ENCODE measurements around the gene EDNRA.
"Not testable (repeated sequence)": the region's sequence is repeated elsewhere in the genome, so short reads cannot be mapped to it uniquely, and the experiment has no call there.

EDNRA gene

DNA sequence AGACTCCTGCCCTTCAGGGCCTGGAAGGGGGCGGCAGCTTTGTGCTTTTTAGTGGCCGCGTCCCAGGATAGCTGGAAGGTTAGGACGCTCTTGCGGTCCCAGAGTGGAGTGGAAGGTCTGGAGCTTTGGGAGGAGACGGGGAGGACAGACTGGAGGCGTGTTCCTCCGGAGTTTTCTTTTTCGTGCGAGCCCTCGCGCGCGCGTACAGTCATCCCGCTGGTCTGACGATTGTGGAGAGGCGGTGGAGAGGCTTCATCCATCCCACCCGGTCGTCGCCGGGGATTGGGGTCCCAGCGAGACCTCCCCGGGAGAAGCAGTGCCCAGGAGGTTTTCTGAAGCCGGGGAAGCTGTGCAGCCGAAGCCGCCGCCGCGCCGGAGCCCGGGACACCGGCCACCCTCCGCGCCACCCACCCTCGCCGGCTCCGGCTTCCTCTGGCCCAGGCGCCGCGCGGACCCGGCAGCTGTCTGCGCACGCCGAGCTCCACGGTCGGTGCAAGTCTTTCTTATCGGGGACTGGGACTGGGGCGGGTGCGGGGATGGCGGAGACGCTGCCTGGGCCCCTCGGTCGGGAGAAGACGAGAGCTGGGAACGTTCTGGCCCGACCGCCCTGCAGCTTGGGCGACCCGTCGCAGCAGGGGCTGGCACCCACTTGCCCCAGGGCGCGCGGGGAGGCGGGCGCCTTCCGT, at the start of gene EDNRA:
Gene EDNRA (plus strand): TSS at position 207 of the 686 bp plus-strand sequence. CDS start 4,585 bp downstream, outside the sequence.
- FAIRE-seq = no peak

DNA sequence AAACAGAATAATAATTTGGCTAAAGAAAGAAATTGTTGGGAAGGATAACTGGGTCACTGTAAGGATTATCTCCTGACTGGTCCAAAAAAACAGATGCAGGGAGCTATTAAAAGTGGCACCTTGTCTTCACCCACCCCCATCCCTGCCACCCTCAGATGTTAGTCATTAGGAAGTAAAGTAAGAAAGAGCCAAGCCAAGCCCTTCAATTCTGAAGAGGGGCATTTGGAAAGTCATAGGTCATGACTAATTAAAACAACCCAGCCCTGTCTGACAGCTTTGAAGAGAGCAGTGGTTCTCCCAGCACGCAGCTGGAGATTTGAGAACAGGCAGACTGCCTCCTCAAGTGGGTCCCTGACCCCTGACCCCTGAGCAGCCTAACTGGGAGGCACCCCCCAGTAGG, 46.5 kb upstream of the EDNRA start:
- not testable (repeated sequence) for FAIRE-seq

DNA sequence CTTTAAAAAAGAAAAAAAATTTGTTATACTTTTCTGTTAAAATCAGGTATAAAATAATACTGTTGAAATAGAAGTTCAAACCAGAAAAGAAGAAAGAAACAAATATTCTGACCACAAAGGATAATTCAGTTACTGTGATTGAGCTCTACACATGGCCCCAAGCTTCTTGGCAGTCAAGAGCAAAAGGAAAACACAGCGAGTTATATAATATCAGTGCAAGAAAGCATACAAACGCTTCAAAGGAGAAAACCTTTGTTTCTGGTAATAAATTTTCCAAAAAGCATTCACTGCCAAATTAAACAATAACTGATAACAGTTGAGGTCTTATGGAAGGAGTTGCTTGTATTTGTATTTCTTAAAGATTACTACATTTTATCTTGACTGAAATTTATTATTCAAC, 40.5 kb upstream of the EDNRA start:
- FAIRE-seq = no peak

DNA sequence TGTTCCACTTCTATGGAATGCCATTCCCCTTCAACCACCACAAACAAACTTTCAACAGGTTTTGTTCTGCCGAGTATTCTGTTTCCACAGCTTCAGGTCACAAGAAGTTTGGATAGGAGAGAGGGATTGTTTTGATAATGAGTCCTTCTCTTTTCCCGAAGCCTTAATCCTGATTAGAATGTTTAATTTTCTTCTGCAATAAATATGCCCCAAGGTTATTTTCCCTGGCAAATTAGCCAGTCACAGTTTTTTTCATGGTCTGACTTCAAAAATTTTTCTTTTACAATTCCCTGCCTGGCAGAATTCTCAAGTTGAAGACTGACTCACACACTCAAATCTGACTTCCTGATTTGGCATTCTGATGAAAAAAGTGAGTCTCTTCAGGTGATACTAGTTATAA, 33.1 kb upstream of the EDNRA start:
- no peak for FAIRE-seq

DNA sequence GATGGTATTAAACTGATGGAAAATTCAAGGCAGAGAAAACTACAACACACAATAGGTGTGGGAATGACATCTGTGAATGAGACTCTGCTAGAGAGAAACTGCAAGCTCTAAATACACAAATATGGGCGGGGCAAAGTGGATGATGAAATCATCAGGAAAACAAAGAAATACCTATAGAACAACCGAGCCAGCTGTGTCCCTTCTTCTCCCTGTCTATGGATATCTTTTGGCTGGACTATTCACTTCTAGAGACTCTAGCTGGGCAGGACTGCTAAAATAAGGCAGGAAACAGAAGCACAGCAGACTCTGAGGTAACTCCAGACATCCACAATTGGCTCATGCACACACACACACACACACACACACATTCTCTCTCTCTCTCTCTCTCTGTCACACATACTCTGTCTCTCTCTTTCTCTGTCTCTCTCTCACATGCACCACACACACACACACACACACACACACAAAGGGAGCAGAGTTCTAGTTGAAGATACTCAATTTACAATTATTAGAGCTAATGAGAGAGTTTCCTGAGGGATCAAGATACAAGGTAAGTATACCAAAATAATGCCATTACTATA, 27.2 kb upstream of the EDNRA start:
- FAIRE-seq = no peak

DNA sequence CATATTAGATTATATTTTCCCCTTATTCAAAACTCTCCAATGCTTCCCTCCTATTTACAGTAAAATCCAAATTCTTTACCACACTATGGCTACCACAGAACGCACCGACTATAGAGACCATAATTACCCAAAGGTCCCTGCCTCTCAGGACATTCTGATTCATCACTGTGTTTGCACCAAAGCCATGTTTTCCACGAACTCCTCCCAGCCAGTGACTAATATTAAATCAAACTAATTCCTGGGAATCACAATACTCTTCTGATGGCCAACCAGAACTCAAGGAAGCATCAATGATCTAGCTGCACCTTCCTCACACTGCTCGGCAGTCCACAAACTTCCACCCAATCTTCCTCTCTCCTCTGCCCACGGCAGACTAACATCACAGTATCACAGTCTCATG, 24.2 kb upstream of the EDNRA start:
- no peak for FAIRE-seq

DNA sequence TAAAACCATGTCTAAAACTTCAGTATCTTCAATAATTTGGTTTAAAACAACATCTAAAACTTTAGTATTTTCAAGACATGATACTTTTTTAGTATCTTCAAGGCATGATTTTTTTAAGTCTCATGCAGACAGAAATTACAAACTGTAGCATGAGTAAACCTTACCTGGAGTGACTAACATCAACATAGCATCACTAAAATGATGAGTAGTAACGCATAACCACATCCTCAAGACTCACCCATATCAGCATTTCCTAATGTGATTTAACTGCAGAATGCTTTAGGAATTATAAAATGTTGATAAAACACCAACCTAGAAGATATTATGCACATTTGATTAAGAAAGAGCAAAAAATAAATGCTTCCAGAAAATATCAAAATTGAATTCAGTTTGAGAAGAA, 19.7 kb upstream of the EDNRA start:
- no peak for FAIRE-seq

DNA sequence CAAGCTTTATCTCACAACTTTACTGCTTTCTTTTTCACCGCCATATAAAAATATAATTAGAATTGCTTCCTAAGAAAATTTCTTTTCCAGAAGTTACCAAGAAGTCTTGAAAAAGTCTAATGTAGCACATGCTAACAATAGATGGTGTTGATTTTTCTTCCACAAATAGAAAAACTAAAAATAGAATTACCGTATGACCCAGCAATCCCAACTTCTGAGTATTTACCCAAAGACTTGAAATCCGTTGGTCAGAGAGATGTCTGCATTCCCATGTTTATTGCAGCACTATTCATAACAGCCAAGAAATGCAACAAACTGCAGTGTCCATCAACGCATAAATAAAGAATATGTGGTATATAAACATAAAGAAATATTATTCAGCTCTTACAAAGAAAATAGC, 17.8 kb upstream of the EDNRA start:
- no peak for FAIRE-seq

DNA sequence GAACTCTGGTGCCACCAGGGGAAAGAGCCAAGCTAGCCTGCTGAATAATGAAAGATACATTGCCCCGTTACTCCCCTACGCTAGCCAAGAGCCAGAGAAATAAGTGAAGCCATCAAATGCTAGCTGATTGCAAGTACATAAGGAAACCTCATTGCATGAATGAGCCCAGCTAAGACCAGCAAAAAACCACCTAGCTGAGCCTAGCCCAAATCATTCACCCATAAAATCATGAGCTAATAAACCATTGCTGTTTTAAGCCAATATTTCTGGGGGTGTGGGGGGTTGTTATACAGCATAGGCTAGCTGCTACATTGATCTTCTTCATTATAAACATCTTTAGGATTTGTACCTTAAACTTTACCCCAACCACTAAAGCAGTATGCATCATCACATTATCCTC, 15.4 kb upstream of the EDNRA start:
- FAIRE-seq = no peak

DNA sequence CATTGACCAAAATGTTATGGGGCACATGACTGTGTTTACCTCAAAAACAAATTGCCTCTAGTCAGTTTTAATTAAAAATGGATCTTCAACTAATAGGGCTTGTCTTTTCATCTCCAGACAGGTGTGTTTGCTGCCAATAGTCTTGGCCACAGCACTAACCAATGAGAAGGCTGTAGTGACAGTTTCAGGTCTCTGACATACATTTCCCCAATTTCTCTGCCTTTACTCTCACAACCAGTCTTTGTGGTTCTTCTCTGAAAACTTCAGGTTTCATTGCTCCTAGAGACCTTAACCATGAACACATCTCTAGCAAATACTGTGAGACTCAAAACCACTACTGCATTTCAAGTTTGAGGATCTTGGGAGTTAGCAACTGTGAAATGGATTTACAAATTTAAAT, 3.5 kb upstream of the EDNRA start:
- no peak for FAIRE-seq

DNA sequence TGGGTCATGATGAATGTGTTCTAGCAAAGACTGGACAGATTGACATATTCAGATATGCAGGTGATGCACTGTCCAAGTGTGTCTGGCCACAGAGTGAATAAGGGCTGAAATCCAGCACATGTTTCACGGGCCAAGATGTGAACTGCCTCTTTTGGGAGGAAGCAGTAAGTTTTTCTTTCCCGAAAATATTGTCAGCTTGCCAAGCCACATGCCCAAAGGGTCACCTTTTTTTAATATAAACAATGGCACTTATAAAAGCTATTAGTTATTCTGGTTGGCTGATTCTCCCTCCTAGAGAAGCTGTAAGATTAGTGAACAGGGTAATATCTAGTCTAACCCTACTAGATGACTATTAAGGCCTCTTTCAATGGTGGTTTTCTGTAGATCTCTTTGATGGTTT, 1.5 kb upstream of the EDNRA start:
- FAIRE-seq = no peak

DNA sequence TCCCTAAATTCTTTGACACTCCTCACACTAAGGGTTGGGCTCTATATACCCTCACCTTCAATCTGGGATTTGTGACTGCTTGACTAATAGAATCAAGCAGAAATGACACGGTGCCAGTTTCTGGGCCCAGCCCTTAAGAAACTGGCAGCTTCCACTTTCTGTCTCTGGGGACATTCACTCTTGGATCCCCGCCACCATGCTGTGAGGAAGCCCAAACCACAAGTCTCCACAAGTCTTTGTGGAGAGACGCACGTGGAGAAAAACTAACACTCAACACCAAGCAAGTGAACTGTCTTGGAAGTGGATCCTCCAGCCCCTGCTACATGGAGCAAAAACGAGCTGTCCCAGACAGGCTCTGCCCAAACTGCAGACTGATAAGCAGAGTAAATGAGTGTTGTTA, 1.1 kb upstream of the EDNRA start:
- no peak for FAIRE-seq

DNA sequence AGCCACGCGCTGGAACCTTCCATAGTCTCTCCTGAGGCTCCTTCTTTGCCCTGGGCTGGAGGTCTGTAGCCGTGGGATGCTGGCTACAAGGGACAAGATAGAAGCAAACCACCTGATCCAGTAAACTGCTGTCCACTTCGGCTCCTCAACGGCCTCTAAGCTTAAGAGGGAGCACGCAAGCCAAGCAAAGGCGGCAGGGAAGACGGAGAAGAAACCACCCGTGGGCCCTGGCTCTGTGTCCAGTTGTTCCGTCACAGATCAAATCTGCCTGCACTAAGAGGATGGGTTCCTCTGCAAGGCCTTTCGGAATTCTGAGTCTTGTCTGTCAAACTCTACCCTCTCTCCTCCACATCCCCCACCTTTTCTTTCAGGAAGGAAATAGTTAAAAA, 401 bp upstream of the EDNRA start:
- no peak for FAIRE-seq

DNA sequence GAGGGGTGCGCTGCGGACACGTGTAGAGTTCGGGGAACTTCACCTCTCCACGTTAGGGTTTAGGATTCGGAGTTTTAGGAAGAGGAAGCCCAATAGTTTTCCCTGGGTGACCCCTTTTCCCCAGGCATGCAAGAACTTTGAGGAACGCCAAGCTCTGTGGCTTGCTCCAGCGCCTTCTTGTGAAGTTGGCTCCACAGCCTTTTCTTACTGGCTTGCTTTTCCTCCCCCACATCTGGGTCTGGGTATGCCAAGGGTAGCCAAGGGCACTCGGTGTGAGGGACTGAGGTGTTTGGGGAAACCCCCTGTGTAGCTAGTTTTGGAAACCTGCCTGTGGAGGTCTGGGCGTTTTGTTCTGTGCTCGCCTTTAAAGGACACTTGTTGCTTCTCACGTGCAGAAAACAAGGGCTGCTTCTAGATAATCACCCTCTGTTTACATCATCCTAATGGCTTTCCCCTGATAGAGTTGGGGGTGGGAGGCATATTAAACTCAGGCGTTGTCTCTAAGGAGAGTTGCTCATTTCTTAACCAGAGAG, 746 bp downstream of the EDNRA start:
- no peak for FAIRE-seq

DNA sequence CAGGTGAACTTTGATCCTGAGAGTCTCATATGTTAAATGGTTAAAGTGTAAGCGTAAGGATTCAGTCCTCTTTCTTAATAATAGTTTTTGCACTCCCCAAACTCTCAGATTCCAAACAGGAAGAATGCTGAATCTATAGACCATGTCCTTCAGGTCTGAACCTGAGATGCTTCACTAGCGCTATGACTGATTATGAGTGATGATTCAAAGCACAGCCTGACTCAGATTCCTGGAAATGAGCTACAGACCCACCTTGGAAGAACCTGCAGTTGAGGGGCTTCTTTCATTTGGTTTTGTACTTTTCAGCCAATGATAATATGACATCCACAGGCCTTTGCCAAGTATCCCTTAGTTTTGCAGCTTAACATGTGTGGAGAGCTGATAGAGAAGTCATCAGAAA, 1.4 kb downstream of the EDNRA start:
- FAIRE-seq = no peak

DNA sequence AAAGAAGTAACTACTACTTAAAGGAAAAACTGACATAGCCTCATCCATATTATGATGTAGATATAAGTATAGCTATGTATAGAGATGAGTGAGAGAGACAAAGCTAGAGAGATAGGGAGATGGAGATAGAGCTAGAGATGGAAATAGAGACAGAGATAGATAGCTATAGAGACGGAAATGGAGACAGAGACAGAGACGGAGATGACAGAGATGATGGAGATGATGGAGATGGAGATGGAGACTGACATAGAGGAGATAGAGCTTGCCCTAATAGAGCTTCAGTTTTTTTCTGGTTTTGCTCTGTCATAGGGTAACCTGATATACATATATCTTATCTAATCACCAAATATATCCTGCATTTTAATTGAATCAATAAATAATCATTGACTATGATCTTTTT, 4.3 kb downstream of the EDNRA start:
- no peak for FAIRE-seq

DNA sequence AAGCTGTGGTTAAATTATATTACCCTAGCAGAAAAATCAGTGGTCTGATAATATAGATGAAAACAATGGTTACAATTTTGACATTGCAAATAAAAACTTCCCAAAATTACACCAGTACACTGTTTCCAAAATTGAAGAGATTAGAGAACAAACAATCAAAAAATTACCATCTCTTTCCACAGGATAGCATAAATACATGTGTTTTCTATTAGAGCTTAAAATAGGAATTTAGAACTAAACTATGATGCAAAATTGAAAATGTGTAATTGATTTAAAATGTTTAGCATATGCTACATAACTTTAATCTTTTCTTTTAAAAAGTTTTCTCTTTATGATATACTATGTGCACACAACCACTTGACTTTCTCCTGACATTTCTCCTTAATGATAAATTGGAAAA, 6.7 kb downstream of the EDNRA start:
- no peak for FAIRE-seq

DNA sequence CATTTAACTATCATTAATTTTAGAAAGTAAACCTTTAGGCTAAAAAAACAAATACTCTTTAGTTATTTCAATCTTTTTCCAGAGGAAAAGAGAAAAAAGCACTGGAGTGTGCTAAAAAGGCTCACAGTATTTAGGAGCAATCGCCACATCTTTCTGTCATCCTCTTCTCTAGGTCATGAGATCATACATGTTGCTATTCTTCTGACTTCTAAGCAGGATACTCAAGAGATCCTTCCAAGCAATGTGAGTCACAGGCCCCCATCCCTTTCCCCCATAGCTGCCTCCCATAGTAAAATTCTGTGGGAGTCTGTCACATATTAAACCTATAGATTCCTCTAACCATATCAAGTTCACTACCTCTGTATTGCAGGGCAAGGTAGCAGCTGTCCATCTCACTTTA, 7.7 kb downstream of the EDNRA start:
- no peak for FAIRE-seq

DNA sequence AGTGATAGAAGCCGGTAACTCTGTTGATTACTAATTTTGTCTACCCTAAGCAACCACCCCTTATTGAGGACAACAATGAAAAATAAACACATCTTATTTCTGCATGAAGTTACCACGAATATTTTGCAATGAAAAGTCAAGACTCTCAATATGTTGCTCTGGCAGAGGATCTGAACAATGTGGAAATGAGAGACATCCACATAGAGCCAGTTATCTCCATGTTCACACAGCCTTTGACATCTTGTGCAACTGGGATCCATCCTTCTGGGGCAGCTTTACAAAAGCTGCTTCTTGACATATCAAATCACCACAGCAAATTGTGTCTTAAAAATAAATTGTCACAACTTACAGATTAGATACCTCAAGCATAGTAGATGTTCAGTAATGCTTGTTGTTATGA, 10.2 kb downstream of the EDNRA start:
- FAIRE-seq = no peak

DNA sequence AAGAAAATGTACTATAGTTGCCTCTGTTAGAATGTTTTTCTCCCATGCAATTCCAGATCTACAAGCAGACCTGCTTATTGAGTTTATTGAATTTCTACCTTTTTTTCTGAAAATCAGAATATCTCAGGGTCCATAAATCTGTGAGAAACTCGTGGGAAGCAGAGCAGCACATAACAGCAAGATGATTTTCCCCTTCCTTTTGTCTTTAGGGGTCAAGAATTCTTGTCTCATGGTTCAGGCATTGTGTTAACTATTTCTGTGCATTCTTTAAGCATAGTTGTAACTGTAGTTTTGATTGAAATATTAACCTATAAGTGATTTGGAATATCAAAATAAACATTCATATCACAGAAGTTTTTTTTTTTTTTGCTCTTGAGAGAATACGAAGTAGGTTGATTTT, 11.4 kb downstream of the EDNRA start:
- no peak for FAIRE-seq

DNA sequence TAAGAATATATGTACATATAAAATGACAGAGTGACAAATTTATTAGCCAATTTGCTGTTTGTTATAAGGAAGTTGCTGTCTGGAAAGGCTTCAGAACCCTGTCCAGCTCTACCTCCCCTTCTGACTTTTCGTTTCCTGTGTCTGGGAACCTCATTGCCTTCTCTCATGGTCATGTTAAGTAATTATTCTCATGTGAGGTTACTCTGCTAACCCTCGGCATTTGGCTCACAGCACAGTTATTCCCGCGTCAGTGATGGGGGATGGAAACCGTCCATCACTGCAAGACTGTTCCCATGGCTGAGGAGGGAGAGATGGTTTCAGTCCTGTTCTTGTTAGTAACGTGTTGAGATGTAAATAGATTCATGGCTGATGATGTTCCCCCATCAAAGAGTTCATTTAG, 11.9 kb downstream of the EDNRA start:
- no peak for FAIRE-seq

DNA sequence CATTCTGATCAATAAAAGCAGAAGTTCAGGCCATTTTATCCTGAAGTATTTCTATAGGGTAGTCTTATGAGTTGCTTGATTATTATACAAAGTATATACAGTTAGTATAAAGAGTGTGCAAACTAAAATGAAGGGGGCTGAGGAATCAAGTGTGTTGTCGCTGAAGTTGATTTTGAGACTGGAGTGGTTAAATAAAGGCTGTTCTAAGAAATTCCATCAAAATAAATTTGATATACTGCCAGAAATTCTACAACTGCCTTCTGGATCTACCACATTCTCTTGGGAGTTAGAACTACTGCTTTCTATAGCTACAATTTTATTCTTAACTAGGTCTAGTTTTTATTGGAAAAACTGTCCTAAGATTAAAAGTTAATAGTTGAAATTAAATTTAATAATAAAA, 12.4 kb downstream of the EDNRA start:
- no peak for FAIRE-seq

DNA sequence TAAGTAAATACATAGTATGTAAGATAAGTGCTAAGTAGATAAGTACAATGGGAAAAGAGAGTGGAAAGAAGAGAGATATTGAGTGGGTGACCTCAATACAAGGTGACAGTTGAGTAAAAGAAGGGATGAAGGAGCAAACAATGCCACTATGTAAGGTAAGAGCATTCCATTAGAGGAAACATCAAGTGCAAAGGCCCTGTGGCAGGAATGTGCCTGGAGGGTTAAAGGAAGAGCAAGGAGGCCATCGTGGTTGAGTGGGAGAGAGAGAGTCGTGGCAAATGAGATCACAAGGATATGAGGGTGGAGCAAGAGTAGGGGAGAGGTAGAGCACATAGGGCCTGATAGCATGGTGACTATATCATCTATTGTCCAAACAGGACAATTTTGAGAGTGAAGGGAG, 13.4 kb downstream of the EDNRA start:
- FAIRE-seq = no peak

DNA sequence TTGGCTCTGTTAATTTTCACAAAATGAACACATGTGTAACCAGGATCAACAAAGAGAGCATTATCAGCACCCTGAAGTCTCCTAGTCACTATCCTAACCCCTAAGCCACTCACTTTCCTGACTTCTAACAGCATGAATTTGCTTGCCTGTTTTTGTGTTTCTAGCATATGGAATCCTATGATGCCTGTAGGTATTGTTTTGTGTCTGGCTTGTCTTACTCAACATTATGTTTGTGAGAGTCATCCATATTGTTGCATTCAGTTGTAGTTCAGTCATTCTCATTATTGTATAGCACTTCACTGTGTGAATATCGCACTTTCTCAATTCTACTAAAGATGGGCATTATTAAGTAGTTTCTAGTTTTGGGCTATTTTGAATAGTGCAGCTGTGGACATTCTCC, 15.6 kb downstream of the EDNRA start:
- FAIRE-seq = no peak
